Stimulated activated CD4-positive, alpha-beta T cell treated with anti-CD3 and anti-CD28 coated beads, Interleukin-4, amount 100 ng/mL, for 48 hours (primary cell): ENCODE data around the gene WDR62.

Experiments used
- DNase-seq, 2 donors: peaks; one replicate each; pipeline ENCODE4 v3.0.0-alpha.2; 2020; ENCODE audit warnings: low read depth in 2 of 2

WDR62 gene

DNA sequence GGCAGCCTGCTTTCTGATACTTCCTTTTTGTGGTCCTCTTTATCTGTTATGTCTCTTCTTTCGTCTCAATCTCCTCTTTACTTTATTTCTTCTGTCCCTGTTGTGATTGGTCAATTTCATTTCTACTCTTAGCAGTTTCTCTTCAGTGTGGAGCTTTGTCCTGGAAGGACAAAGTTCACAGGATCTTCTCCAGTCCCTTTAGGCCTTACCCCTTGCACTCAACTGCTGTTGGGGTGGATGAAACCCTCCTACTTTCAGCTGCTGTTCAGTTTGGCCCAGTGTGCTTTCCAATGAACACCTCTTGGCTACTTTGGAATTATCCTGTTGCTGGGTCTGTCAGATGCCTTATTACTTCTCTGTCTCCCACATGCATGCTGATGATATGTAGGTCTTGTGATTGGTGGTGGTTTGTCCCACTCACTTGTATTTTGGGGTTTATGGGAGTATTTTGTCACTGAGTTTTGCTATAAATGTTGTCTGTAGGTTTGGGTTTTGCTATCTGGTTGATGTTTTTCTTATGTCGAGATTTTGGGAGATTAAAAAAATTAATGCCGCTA, 24.8 kb downstream of the WDR62 start:
- DNase-seq: no peak

DNA sequence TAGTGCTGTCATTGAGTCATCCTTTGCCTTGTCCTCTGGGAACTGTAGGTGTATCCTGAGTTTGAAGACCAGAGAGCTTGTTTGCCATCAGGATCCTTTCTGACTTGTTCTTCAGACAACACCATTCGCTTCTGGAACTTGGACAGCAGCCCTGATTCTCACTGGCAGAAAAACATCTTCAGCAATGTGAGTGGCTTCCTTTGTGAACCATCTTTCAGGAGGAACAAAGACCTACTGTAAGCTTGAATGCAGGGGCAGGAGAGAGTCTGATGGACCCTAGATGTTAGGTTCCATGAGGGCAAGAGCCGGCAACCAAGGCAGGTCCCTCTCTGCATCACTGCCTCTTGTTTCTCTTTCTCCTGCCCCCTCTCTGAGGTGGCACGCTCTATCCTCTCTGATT, 26.7 kb downstream of the WDR62 start:
- no peak for DNase-seq

DNA sequence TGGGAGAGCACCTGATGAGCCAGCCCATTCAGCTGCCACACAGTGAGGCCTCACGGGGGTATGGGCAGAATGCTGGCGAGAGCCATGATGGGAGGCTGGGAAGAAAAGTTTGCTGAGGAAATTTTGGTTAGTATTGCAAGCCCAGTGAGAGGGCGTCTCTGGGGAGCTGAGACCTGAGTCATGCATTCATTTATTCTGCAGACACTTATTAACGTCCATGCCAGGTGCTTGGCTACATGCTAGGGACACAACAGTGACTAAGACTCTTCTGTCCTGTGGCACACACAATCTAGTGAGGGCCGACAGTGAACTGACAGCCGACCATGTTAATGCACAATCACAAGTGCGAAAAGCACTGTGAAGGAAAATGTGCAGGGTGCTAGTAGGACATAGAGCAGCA, 27.2 kb downstream of the WDR62 start:
- DNase-seq: no peak

DNA sequence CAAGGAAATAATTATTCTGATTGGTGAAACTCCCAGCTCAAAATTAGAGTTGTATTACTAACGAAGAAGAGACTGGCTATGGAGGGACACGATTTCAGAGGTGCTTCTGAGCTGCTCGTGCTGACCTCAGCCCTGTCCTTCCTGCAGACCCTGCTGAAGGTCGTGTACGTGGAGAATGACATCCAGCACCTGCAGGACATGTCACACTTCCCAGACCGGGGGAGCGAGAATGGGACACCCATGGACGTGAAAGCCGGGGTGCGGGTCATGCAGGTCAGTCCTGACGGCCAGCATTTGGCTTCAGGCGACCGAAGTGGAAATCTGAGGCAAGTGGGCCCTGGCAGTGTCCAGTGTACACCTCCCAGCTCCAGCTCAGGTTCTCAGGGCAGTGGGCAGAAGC, 28.2 kb downstream of the WDR62 start:
- DNase-seq: no peak

DNA sequence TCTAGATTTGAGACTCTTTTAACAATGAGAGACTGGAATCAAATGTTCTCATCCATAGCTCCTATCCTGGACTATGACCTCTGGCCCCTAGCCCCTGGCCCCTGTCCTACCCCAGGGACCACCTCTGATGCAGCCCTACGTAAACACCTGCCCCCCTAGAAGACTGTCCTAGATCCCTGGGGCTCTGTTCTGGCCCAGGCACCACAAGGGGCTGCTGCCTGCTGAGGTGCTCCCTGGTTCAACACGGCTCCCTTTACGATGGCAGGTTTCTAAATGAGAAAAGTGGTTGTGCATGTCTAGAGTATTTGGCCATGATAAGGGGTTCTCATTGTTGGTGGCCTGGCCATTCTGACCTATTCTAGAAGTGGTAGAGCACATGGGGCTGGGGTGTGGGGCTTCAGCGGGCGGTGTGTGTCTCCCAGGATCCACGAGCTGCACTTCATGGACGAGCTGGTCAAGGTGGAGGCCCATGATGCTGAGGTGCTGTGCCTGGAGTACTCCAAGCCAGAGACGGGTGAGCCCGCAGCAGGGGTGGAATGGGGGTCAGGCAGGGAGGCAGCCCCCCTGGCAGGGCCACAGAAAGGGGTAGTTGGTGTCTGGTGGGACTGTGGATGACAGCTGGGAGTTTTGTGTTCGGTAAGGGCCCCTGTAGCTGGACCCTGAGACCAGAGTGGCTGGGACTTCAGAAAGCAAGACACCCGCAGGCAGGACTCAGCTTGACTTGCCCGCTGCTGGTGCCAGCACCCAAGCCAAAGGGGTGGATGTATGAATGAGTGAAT, 29.7 kb downstream of the WDR62 start:
- DNase-seq: no peak

DNA sequence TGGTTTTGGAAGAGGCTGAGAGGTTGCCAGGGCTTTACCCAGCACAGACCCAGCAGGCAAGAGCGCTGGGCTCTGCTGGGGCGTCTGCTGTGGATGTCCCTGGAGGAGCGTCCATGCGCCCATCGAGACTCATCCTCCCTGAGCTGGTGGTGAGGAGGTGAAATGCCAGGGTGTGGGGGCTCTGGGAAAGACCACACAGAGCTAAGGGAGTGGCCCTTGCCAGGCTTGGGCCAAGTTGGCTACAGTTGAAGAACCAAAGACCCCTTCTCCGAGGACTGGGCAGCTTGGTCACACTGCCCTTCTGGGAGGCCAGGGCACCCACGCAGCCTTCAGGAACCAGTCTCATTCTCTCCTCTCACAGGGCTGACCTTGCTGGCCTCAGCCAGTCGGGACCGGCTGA, 31.6 kb downstream of the WDR62 start:
- DNase-seq: no peak

DNA sequence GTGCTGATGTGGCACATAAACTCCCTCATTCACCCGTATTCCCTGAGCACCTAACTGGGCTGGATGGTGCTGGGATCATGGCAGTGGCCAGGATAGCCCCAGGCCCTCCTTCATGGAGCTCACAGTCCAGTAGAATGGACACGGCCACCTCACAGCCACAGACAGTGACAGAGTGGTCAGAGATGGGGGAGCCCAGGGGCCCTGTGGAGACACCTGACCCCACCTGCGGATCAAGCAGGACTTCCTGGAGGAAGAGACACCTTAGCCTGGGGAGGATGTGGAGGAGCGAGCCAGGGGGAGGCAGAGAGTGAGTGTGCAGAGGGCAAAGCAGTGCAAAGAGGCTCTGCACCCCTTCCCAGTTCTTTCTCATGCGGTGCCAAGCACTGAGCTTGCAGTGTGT, 35.1 kb downstream of the WDR62 start:
- DNase-seq: no peak

DNA sequence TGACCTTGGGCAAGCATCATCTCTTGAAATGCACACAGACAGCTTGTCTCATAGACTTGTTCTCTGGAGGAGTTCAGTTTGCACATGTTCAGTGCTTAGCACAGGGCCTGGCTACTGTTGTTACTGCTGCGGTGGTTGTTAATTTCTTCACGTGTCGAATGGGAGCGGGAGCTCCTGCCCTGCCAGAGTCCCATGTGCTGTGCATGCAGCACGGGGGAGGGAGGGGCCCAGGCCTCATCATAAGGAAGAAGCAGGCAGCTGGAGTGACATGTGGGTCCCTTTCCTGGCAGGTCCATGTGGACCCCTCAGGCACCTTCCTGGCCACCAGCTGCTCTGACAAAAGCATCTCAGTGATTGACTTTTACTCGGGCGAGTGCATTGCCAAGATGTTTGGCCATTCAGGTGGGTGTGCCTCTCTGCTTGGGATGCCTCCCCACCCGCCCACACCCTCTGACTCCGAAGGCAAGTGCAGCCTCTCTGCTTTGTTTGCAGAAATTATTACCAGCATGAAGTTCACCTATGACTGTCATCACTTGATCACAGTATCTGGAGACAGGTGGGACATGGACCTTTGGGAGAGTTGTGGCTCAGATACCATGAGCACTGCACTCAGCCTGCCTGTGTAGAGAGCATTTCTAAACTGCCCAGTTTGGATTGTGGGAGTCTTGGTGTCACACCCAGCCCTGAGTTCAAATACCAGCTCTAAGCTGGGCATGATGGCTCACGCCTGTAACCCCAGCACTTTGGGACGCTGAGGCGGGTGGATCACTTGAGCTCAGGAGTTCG, 36.4 kb downstream of the WDR62 start:
- DNase-seq: no peak

DNA sequence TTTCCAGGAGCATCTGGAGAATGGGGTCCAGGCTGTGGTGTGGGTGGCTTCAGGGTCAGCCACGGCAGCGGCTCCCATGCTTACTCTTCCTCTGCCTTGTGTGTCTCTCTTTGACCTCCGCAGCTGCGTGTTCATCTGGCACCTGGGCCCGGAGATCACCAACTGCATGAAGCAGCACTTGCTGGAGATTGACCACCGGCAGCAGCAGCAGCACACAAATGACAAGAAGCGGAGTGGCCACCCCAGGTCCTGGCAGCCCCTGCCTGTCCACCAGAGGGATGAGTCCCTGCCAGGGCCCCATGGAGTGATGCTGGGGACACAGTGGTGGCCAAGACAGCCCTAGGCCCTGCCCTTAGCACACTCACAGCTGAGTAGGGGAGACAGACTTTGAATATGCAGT, 37.9 kb downstream of the WDR62 start:
- no peak for DNase-seq

DNA sequence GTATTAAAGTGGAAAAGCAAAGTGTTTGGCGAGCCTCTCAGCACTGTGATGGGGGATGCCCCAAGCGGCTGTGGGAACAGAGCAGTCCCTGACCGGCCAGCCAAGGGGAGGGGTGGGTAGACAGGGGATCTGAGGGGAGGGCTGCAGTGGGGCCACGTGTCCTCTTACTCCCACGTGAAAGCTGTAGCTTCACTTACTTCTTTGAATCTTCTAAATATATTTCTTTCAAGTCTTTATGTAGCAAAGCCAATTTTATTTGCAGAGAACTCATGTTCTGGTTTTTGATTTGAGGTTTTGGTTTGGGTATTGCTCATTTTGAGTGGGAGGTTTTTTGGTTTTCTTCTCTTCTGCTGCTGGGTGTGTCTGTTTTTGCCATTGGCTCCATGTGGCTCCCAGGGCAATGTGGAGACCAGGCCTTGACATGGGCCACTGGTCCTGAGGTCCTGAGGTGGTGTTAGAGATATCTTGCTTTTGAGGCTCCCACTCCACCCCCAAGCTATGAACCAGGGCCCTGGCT, 38.5 kb downstream of the WDR62 start:
- DNase-seq: no peak

DNA sequence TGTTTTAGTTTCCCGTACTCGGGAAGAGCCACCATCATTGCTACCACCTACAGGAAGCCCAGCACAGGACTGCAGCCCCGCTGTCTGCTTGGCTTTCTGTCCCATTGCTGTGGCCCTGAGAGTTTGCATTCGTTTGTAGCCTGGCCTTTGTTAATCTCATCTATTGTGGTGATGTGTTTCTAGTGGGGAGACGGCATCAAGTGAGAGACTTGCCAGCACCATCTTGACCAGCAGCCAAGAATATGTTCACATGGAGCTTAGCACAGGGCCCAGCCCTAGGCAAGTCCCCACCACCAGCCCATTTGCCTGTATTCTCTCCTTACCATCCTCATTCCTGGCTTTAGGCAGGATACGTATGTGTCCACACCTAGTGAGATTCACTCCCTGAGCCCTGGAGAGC, 39.0 kb downstream of the WDR62 start:
- DNase-seq: no peak

DNA sequence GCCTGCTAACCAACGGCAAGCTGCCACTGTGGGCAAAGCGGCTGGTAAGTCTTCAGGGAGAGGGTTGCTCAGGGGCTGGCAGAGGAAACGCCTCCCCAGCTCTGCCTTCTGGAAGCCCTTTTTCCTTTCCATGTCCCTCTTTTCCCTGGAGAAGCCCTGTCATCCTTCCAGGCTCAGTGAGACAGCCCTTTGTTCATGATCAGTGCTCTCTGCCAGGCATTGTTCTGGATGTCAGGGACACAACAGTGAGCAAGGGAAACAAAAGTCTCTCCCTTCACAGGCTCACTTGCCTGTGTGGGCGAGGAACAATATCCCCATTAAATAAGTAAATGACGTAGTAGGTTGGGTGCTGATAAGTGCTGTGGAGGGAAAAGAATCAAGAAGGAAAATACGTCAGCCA, 42.3 kb downstream of the WDR62 start:
- no peak for DNase-seq

DNA sequence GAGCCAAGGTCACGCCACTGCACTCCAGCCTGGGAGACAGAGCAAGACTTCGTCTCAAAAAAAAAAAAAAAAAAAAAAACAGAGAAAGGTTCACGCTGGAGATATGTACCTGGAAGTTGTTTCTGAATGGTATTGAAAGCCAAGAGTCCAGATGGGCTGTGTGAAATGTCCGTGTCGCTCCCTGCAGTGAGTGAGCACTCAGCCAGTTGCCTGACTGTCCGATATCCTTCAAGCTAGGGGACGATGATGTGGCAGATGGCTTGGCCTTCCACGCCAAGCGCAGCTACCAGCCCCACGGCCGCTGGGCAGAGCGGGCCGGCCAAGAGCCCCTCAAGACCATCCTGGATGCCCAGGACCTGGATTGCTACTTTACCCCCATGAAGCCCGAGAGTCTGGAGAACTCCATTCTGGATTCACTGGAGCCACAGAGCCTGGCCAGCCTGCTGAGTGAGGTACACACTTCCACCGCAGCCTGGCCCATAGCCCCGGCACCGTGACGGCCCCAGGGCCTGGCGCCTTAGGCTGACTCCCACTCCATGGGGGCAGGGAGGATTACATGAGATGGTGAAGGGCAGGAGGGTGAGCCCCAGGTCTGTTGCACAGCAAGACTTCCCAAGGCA, 44.6 kb downstream of the WDR62 start:
- DNase-seq: no peak

DNA sequence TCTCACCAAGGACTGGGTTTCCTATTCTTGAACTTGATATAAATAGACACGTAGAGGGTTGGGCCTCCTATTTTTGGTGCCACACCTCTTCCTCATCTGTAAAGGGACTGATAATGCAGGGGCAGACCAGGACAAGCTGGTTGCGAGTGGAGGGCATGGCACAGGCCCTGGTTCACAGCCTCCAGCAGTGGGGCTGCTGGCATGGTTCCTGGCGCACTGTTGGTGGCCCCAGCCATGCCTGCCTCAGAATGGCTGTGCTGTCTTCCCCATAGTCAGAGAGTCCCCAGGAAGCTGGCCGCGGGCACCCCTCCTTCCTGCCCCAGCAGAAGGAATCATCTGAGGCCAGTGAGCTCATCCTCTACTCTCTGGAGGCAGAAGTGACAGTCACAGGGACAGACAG, 45.8 kb downstream of the WDR62 start:
- no peak for DNase-seq

DNA sequence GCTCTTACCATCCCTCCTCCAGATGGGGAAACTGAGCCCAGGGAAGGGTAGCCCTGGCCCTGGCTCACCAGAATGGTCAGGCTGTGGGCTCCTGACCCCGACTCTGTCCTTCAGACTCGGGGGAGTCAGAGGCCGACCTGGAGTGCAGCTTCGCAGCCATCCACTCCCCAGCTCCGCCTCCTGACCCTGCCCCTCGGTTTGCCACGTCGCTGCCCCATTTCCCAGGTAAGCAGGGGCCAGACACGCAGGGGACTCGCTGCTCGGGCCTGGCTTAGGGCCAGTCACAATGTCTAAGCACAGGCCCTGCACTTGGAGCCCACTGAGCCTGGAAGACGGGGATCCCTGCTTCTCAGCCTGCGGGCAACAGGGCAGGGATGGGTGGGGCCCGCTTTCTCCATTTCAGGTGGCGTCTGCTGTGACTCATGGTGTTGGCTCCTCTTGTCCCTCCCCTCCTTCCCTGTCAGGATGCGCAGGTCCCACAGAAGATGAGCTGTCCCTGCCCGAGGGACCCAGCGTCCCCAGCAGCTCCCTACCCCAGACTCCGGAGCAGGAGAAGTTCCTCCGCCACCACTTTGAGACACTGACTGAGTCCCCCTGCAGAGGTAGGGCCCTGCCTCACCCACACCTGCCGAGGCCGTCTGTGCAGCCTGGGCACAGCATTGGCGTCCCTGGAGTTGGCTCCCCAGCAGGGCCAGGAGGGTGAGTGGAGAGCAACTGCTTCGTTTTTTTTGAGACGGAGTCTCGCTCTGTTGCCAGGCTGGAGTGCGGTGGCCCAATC, 47.0 kb downstream of the WDR62 start:
- no peak for DNase-seq

DNA sequence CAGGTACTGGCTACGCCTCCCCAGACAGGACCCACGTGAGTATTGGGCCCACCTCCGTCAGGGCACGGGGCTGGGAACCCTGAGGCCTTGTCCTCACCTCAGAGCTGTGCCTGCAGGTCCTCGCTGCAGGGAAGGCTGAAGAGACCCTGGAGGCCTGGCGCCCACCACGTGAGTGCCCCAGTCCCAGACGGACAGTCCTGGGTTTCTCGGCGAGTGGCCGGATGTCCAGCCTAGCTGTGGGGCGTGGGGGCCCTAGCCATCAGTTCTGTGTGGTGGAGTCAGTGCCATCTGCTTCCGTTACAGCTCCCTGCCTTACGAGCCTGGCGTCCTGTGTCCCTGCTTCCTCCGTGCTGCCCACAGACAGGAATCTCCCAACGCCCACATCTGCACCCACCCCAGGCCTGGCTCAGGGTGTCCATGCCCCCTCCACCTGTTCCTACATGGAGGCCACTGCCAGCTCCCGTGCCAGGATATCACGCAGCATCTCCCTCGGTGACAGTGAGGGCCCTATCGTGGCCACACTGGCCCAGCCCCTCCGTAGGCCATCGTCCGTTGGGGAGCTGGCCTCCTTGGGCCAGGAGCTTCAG, 48.4 kb downstream of the WDR62 start:
- DNase-seq: no peak

DNA sequence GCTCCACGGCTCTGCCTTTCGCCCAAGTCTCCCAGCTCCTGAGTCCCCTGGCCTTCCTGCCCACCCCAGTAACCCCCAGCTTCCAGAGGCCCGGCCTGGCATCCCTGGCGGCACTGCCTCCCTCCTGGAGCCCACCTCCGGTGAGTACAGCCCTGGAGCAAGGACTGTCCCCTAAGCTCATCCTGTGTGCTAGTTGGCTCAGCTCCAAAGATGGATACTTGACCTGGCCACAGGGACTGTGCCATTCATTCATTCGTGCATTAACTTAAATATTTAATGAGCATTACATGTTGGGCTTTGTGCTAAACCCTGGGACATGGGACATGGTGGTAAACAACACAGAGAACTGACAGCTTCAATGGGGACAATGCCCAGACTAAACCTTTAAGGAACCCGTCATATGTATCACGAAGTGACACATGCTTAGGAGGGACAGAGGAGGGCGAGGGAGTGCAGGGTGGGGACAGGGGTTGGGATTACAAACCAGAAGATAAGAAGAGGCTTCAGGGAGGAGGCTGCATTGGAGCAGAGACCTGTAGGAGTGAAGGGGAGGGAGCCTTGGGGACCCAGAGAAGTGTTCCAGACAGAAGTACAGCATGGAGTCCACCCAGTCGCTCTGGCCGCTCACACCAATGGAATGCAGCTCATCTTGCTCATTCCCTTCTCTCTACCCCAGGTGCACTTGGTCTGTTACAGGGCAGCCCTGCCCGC, 49.3 kb downstream of the WDR62 start:
- no peak for DNase-seq

DNA sequence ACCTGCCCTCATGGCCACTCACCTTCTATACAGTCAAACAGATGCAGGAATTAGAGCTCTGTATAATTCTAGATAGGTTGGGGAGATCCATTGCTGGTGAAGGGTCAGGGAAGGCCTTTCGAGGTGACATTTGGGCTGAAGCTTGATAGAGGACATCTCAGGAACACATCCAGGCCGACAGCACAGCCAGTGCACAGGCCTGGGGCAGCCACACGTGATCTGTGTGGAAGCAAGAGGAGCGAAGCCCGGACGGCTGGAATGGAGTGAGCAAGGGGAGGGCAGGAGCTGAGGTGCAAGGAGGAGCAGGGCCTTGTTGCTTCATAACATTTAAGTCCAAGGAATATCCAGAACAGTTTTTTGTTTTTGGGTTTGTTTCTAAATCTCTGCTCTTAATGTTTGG, 51.7 kb downstream of the WDR62 start:
- no peak for DNase-seq

DNA sequence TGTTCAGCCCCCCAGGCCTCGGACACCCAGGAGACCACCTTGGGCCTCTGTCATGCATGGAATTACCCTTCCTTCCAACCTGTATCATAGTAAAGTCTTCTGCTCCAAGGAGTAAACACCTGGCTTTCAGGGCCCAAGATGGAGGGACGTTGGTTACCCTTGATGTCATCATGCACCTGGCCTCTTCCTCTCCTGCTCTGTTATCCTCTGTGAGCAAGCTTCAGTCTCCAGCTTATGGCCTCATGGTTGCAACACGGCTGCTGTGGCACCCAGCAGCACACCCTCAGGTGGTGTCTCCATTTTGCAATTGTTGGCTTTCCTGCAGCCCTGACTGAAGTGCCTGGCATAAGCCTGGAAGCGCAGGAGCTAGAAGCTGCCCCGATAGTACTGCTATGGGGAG, 52.3 kb downstream of the WDR62 start:
- DNase-seq: no peak

DNA sequence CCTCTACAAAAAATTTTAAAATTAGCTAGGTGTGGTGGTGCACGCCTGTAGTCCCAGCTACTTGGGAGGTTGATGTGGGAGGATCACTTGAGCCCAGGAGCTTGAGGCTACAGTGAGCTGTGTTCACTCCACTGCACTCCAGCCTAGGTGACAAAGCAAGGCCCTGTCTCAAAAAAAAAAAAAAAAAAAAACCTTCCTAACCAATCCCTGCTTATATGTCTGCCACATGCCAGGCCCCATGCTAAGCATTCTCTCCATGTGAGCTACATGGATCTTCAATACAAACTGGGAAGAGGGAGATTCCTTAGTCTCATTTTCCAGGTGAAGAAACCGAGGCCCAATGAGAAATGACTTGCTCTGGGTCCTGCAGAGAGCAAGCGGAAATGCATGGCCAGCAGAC, 54.0 kb downstream of the WDR62 start:
- no peak for DNase-seq
